Measurements from ENCODE around the gene LEPROT.
"Not testable (repeated sequence)": the region's sequence is repeated elsewhere in the genome, so short reads cannot be mapped to it uniquely, and the experiment has no call there.

The LEPROT gene, protein sequence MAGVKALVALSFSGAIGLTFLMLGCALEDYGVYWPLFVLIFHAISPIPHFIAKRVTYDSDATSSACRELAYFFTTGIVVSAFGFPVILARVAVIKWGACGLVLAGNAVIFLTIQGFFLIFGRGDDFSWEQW

GRCh38 chr1:65420590-65421350, at the start of gene LEPROT, which contains the start of gene LEPR:
TSS of gene LEPROT (plus strand) at chr1:65420668. CDS start at chr1:65420725, 57 bp downstream.
TSS of gene LEPR (plus strand) at chr1:65420668. CDS start at chr1:65565566, 144,898 bp downstream.
- peak in 1 of 2 donors; percentile 5 for DNase-seq (ENCODE audit: low read depth in 2 of 2)

GRCh38 chr1:65371544-65371943, 48.9 kb upstream of the LEPROT start:
- DNase-seq (ENCODE audit: low read depth in 2 of 2), result no peak

GRCh38 chr1:65372557-65372956, 47.9 kb upstream of the LEPROT start:
- no peak for DNase-seq (ENCODE audit: low read depth in 2 of 2)

DNA sequence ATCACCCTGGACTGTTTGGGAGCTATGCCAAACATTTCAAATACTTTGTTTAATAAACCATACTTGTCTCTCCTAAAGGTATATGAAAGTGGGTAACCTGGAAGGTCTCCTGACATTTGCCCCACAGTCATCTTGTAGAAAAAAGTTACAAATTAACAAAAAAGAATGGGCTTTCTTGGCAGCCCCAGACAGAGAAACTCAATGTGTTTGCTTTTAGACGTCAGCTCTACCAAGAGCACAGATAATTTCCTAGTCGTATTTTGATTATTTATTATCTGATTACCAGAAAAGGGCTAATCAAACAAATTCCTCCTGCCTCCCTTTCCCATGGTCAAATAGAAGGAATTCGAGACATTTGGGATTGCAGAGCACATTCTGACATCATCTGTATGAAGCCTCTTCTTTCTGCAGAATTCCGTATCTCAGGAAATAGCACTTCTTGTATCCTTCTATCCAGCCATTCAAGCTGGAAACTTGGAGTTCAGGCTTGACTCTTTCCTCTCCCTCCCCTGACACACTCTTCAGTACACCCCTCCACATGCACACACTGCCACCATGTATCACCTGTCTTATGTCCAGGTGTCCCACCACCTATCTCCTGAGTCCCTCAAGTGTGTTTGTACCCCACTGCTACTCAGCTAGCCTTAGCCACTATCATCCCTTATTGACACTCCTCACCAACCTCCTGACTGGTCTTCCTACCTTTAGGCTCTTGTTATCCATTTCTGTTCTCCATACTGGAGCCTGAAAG, 42.8 kb upstream of the LEPROT start:
- no peak for DNase-seq (ENCODE audit: low read depth in 2 of 2)

- no peak for DNase-seq (ENCODE audit: low read depth in 2 of 2)
These were observed 42.1 kb upstream of the LEPROT start for GRCh38 chr1:65378247-65378946.

DNA sequence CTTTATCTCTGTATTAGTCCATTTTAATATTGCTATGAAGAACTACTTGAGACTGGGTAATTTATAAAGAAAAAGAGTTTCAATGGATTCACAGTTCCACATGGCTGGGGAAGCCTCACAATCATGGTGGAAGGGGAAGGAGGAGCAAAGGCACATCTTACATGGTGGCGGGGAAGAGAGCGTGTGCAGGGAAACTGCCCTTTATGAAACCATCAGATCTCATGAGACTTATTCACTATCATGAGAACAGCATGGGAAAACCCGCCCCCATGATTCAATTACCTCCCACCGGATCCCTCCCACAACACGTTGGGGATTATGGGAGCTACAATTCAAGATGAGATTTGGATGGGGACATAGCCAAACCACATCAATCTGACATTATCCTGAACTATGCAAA, 36.0 kb upstream of the LEPROT start:
- DNase-seq (ENCODE audit: low read depth in 2 of 2), result not testable (repeated sequence)

DNA sequence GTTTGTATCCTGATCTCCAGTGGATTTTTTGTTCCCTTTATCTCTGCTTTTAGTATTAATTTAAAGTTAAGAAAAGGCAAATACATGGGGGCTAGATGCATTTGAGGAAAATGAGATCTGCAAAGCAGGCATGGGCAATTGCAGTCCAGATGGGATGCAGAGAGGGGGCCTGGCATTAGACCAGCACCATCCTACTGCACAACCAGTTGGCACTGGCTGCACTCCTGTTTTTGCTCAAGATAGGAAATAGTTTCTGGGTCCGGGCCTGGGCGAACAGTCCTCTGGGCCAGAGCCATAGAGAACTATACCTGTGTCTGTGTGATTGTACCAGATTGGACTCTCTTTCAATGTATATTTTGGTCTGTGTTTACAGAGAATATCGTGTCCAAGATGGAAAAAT, 34.0 kb upstream of the LEPROT start:
- DNase-seq (ENCODE audit: low read depth in 2 of 2), result no peak

- DNase-seq (ENCODE audit: low read depth in 2 of 2), result no peak
These were observed 32.6 kb upstream of the LEPROT start for GRCh38 chr1:65387821-65388220.

DNA sequence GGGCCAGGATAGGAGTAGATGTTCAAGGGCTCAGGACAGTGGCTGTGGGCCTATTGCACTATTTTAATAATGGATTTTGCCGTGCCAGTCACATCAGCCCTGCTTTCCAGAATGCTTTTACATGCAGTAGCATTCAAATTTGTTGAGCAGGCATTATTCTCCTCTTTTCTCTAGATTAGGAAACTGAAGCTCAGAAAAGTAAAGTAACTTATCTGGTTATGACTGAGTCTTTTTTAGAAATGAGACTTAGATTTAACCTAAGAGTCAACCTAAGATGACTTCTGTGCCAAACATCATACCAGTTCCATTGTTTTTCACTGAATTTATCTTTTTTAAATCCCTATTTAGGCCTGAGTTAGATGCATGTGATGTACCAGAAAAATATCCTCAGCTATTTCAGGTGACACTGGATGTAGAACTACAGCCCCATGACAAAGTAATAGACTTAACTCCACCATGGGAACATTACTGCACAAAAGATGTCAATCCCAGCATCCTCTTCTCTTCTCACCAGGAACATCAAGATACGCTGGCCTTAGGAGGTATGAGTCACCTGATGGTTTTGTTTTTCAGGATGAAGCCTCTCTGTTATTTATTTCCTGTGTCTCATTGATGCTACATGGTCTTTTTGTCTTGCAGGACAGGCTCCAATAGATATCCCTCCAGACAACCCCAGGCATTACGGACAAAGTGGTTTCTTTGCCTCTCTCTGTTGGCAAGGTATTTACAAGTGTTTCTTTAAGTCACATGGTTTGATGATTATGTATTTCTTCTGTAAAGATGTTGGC, 31.4 kb upstream of the LEPROT start:
- no peak for DNase-seq (ENCODE audit: low read depth in 2 of 2)

DNA sequence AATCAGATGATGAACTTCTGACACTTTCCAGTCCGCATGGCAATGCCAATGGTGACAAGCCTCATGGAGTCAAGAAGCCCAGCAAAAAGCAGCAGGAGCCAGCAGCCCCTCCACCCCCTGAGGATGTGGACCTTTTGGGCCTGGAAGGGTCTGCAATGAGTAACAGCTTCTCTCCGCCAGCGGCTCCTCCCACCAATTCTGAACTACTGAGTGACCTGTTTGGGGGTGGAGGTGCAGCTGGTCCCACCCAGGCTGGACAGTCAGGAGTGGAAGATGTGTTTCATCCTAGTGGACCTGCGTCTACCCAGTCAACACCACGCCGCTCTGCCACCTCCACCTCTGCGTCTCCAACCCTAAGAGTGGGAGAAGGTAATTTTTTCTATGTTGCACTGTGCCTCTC, 28.0 kb upstream of the LEPROT start:
- no peak for DNase-seq (ENCODE audit: low read depth in 2 of 2)

GRCh38 chr1:65393347-65393746, 27.1 kb upstream of the LEPROT start:
- DNase-seq (ENCODE audit: low read depth in 2 of 2), result no peak

DNA sequence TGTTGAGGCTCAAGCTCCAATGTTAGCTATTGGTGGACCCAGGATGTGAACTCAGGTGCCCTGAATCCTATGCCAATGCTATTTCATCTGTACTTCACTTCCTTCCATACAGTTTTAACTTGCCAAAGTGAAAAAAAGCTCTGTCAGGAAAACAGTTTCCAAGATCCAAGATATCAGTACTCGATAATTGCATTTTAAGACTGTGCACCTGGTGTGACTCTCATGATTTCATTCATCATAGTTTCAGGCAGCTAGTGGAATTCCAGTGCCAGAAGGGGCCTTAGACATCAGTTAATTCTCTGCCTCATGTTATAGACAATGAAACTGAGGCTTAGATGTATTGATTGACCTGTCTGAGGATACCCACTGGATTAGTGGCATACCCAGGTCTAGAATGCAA, 26.5 kb upstream of the LEPROT start:
- no peak for DNase-seq (ENCODE audit: low read depth in 2 of 2)

- no peak for DNase-seq (ENCODE audit: low read depth in 2 of 2)
These were observed 24.4 kb upstream of the LEPROT start for GRCh38 chr1:65395887-65396612.

- no peak for DNase-seq (ENCODE audit: low read depth in 2 of 2)
These were observed 22.4 kb upstream of the LEPROT start for GRCh38 chr1:65398083-65398482.

DNA sequence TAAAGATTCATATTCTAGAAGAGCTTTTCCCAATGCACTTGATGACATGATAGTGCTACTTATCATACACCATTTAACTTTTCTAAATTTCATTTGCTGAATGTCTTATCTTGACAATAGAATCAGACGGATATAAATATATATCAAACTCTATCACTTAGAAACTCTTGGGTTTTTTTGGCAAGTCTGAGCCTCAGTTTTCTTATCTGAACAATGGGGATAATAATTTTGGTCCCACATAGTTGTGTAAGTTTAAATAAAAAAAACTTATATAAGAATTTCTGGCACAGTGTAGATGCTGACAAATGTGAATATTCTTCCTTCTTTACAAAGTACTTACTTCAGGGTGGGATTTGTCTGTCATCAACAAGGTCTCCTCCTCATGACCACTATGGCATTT, 21.5 kb upstream of the LEPROT start:
- DNase-seq (ENCODE audit: low read depth in 2 of 2), result no peak

- DNase-seq (ENCODE audit: low read depth in 2 of 2), result no peak
These were observed 18.9 kb upstream of the LEPROT start for GRCh38 chr1:65401612-65402011.

DNA sequence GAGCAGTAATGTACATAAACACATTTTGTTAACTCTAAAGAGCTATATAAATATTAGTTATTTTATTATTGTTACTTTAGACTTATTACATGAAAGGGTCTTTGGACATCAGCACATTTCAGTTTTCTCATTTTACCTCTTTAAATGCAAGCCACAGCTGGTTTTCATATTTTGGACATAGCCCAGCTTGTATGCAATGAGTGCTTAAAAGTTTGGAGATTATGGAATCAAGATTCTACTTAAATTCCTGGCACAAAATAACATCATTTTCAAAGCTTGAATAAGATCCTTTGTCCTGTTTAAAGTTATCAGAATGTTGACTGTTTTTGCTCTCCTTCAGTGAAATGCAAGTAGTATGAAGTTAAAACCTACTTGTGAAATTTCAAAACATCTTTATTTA, 15.5 kb upstream of the LEPROT start:
- no peak for DNase-seq (ENCODE audit: low read depth in 2 of 2)

GRCh38 chr1:65407877-65408276, 12.6 kb upstream of the LEPROT start:
- no peak for DNase-seq (ENCODE audit: low read depth in 2 of 2)

- DNase-seq (ENCODE audit: low read depth in 2 of 2), result no peak
These were observed 11.2 kb upstream of the LEPROT start for GRCh38 chr1:65409314-65409713.

- no peak for DNase-seq (ENCODE audit: low read depth in 2 of 2)
These were observed 10.6 kb upstream of the LEPROT start for GRCh38 chr1:65409816-65410326.

Data from stimulated activated CD4-positive, alpha-beta T cell treated with anti-CD3 and anti-CD28 coated beads, Interleukin-1b, Interleukin-23, amount 100 ng/mL, for 1 hour (primary cell).